Osteocyte (in vitro differentiated cells): ENCODE data around the gene MAEA. TPM values are rescaled to one million over a fixed set of nuclear protein-coding genes. Genes with fewer than 3 reads are reported as not detected.

Experiments
- DNase-seq: peaks from one replicate; pipeline ENCODE4 v3.0.0; 2021; ENCODE audit warnings: mixed read lengths; ENCODE audit not compliant: unreplicated experiment; ENCODE audit errors: extremely low spot score
- H3K27ac Mint-ChIP-seq: one replicate; pipeline ENCODE4 v1.8.0; 2021; ENCODE audit warnings: mild to moderate bottlenecking, mixed read lengths; ENCODE audit not compliant: unreplicated experiment
- H3K27me3 Mint-ChIP-seq: one replicate; pipeline ENCODE4 v1.8.0; 2021; ENCODE audit warnings: mixed read lengths; ENCODE audit not compliant: unreplicated experiment
- H3K36me3 Mint-ChIP-seq: one replicate; pipeline ENCODE4 v1.8.0; 2021; ENCODE audit warnings: mixed read lengths; ENCODE audit not compliant: unreplicated experiment
- H3K4me1 Mint-ChIP-seq: one replicate; pipeline ENCODE4 v1.8.0; 2021; ENCODE audit warnings: mixed read lengths; ENCODE audit not compliant: unreplicated experiment
- H3K4me3 Mint-ChIP-seq: one replicate; pipeline ENCODE4 v1.8.0; 2021; ENCODE audit warnings: mild to moderate bottlenecking, moderate library complexity, mixed read lengths; ENCODE audit not compliant: unreplicated experiment
- H3K9me3 Mint-ChIP-seq: one replicate; pipeline ENCODE4 v1.8.0; 2021; ENCODE audit warnings: mixed read lengths; ENCODE audit not compliant: unreplicated experiment
- total RNA-seq: library from RNA; stranded (reverse); gene quantifications from 2 replicates; pipeline ENCODE4 v1.2.1, GENCODE V29; 2021
- TF ChIP-seq, protein P1 (sequence below): fragments of 200-600 bp; sonication (generic); IDR thresholded peaks from 2 replicates; pipeline ENCODE4 v1.5.0; 2021; ENCODE audit warnings: antibody characterized with exemption, mild to moderate bottlenecking, moderate library complexity

Gene MAEA
- total RNA-seq, 1 donor from 2014 or later, result 62.9 TPM

DNA sequence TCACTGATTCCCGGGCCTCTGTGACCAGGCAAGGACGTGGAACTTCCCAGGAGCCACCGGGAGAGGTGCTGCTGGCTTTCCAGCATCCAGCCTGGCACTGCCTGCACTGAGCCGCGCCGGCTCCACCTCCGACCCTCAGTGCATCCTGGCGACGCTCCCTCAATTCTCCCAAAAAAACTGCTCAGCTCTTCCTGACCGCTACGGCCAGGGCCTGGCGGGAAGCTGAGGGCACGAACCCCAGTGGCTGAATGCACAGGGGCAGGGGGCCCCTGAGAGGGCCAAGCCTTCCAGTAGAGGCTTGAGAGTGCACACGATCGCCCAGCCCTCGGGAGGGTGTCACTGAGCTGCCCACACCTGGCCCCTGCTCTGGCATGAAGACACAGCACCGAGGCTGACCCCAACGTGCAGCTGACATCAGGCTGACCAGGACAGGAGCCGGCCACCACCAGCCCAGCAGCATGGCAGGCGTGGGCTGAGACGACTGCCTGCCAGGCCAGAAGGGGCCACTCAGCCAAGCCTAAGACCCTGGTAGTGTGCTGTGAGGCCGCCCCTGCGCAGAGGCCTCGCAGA lies 47.7 kb upstream of the MAEA start:
- no peak for DNase-seq
- Mint-ChIP-seq H3K27ac (no peak overlapping the region), H3K4me1 (peaks cover 32% of the 10 kb centered on the region), H3K27me3 (no peaks in the 10 kb centered on the region), H3K4me3 (no peak overlapping the region), H3K36me3 (peaks cover 2% of the 10 kb centered on the region), H3K9me3 (no peaks in the 10 kb centered on the region)
- TF ChIP-seq, protein P1, sequence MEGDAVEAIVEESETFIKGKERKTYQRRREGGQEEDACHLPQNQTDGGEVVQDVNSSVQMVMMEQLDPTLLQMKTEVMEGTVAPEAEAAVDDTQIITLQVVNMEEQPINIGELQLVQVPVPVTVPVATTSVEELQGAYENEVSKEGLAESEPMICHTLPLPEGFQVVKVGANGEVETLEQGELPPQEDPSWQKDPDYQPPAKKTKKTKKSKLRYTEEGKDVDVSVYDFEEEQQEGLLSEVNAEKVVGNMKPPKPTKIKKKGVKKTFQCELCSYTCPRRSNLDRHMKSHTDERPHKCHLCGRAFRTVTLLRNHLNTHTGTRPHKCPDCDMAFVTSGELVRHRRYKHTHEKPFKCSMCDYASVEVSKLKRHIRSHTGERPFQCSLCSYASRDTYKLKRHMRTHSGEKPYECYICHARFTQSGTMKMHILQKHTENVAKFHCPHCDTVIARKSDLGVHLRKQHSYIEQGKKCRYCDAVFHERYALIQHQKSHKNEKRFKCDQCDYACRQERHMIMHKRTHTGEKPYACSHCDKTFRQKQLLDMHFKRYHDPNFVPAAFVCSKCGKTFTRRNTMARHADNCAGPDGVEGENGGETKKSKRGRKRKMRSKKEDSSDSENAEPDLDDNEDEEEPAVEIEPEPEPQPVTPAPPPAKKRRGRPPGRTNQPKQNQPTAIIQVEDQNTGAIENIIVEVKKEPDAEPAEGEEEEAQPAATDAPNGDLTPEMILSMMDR, result no peak

DNA sequence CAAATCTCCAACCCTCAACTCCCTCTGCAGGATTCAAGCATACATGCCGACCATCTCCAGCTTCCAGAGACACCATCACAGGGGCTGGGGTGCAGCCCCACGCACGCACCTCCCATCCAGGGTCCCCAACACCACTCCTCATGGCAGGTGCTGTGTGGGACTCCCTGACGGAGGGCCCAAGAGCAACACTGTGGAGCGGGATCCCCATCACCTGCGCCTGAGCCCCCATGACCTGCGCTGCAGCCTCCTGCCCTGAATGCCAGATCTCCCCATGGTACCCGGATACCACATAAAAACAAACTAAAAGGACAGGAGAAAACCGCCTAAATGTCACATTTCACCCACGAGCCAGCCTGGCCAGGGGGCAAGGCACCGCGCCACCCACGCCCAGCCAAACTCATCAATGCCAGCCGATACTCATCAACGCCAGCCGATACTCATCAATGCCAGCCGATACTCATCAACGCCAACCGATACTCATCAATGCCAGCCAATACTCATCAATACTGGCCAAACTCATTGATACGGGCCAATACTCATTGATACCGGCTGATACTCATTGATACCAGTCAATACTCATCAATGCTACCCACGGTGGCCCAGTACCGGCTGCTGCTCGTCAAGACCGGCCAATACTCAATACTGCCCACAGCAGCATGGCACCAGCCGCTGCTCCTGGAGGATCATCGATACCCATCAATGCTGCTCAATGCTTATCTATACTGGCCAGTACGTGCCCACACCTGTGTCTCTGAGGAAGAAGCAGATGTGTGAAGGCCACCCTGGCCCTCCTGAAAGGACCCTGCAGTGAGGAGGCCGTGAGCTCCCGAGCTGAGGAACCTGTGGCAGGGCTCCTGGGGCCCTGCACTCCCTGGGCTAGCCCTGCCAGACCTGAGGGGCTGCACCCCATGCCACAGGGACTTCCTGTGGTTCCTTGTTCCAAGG lies 46.9 kb upstream of the MAEA start:
- no peak overlapping the region for H3K27ac Mint-ChIP-seq
- no peaks in the 10 kb centered on the region for H3K9me3 Mint-ChIP-seq
- TF ChIP-seq, protein P1, result no peak
- H3K4me1 Mint-ChIP-seq, result peaks cover 35% of the 10 kb centered on the region
- DNase-seq, result no peak
- H3K27me3 Mint-ChIP-seq, result no peaks in the 10 kb centered on the region
- peaks cover 2% of the 10 kb centered on the region for H3K36me3 Mint-ChIP-seq
- no peak overlapping the region for H3K4me3 Mint-ChIP-seq

DNA sequence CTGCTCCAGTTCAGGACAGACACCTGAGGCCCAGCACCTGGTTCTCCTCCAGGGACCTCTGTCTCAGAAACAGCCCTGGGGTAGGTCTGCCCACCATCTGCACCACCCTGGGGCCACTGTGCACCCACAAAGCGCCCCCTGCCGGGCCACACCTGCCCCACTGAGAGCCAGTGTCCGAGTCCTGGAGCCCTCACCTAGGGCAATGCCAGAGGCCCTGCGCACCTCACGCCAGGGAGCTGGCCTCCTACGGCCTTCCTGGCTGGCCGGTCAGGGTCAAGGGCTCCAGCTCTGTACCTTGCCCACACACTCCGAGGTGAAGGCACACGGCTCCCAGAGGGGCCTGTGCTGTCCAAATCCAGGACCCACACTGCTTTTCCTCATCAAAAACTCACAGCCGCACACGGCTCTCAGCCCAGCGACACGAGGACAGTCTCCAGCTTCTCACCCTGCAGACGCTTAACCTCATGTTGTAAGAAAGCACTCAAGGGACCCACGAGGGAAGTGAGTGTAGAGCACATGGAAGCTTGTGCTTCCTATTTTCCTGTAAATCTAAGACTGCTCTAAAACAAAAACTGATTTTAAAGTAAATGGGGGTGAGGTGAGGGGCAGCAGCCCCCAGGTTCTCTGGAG lies 46.1 kb upstream of the MAEA start:
- no peaks in the 10 kb centered on the region for H3K9me3 Mint-ChIP-seq
- no peak overlapping the region for H3K4me3 Mint-ChIP-seq
- H3K36me3 Mint-ChIP-seq, result peaks cover 2% of the 10 kb centered on the region
- no peaks in the 10 kb centered on the region for H3K27me3 Mint-ChIP-seq
- peaks cover 35% of the 10 kb centered on the region for H3K4me1 Mint-ChIP-seq
- no peak for DNase-seq
- H3K27ac Mint-ChIP-seq, result no peak overlapping the region
- TF ChIP-seq, protein P1, result no peak

DNA sequence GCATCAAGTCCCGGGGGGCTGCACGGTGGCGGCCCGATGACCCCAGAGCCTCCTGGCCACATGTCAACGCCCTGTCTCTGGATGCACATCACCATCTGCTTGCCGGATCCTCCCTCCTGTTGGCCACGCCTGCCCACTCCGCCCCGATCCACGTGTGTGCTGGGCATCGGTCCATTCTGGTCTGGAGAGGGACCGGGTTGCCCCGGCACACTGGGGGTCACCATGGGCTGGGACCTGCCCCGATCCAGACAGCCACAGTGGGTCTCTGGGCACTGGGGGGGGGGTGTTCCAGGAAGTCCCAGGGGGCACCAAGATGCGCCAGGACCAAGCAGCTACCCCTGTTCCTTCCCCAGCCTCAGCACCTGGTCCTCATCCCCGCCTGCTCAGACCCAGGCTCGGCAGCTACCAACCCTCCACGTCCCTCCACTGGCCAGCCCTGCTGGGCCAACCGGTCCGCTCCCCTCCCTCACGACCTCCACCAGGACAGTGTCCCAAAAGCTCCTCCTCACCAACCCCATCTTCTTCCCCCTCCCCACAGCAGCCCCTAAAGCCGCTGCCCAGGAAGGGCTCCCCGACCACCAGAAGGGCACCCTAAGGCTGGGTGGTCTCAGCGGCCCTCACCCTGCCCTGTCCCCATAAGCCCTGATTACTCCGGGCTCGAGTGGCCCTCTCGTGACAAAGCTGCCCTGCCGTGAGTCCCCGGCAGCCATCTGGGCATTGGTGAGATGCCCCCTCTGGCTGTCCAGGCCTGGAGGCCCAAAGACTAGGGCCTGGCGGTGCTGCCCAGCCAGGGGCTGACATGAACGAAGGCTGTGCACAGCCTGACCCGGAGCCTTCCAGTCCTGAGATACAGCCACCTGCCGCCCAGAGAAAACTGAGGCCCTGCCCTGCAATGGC lies 45.4 kb upstream of the MAEA start:
- peaks cover 35% of the 10 kb centered on the region for H3K4me1 Mint-ChIP-seq
- H3K9me3 Mint-ChIP-seq, result no peaks in the 10 kb centered on the region
- H3K27ac Mint-ChIP-seq, result peak overlapping the region; percentile 31
- TF ChIP-seq, protein P1, result no peak
- no peaks in the 10 kb centered on the region for H3K36me3 Mint-ChIP-seq
- H3K27me3 Mint-ChIP-seq, result no peaks in the 10 kb centered on the region
- H3K4me3 Mint-ChIP-seq, result no peak overlapping the region
- no peak for DNase-seq
